IMR-90 (cell line): ENCODE results near the gene MAN2A1. TPM values are rescaled to one million over a fixed set of nuclear protein-coding genes. Genes with fewer than 3 reads are reported as not detected.

ENCODE experiments used
- ATAC-seq: fragments of 200-7000 bp; cut with Tn5 transposase; 2 replicates; pipeline ENCODE4 v1.9.1; 2020; ENCODE audit warnings: low read depth, mild to moderate bottlenecking, moderate library complexity
- BruUV-seq: library from RNA; stranded (reverse); fragments of 400-500 nt; replicated peaks from 2 replicates; lab custom pipeline; 2021; lab: Mats Ljungman, UMichigan
- CTCF ChIA-PET: fragments of 300-600 bp; formaldehyde crosslinking; extraction: SDS; loops from one replicate; lab custom pipeline; 2021; ENCODE audit warnings: antibody characterized with exemption; lab: Yijun Ruan, JAX
- POLR2A ChIA-PET: fragments of 300-600 bp; sonication (Branson Sonifier 250); formaldehyde crosslinking; loops from one replicate; lab custom pipeline; 2022; ENCODE audit warnings: antibody characterized with exemption; ENCODE audit not compliant: unreplicated experiment; lab: Charles Lee
- DNase-seq: peaks from one replicate; pipeline ENCODE4 v3.0.0; 2013
- H2AFZ ChIP-seq: replicated peaks from 2 replicates; pipeline ENCODE3; 2013; ENCODE audit warnings: low read length, mild to moderate bottlenecking; ENCODE audit not compliant: poor library complexity
- H2AK5ac ChIP-seq: 2 replicates; pipeline ENCODE4 v1.6.1; 2013; ENCODE audit warnings: low read depth, low read length, inconsistent platforms
- H2AK9ac ChIP-seq: replicated peaks from 2 replicates; pipeline ENCODE3; 2013; ENCODE audit warnings: mild to moderate bottlenecking, low read depth, low read length, moderate library complexity; ENCODE audit not compliant: poor library complexity
- H2BK120ac ChIP-seq: 2 replicates; pipeline ENCODE4 v1.6.1; 2013; ENCODE audit warnings: low read depth, low read length, inconsistent platforms
- H2BK15ac ChIP-seq: 3 replicates; pipeline ENCODE4 v1.6.1; 2013; ENCODE audit warnings: low read depth, low read length, inconsistent platforms
- H2BK20ac ChIP-seq: 2 replicates; pipeline ENCODE4 v1.6.1; 2013; ENCODE audit warnings: low read depth, mild to moderate bottlenecking, inconsistent platforms, low read length, moderate library complexity
- H2BK5ac ChIP-seq: 2 replicates; pipeline ENCODE4 v1.6.1; 2013; ENCODE audit warnings: mild to moderate bottlenecking, low read depth, low read length, inconsistent platforms; ENCODE audit not compliant: poor library complexity, severe bottlenecking
- H3K14ac ChIP-seq: replicated peaks from 2 replicates; pipeline ENCODE4 v1.6.1; 2013; ENCODE audit warnings: low read depth, low read length, inconsistent platforms
- H3K18ac ChIP-seq: 2 replicates; pipeline ENCODE4 v1.6.1; 2013; ENCODE audit warnings: low read depth, low read length, control low read depth
- H3K23ac ChIP-seq: 2 replicates; pipeline ENCODE4 v1.6.1; 2013; ENCODE audit warnings: low read depth, low read length, inconsistent platforms
- H3K27ac ChIP-seq: 2 replicates; pipeline ENCODE4 v1.5.1; 2013; ENCODE audit warnings: mild to moderate bottlenecking, control low read depth, low read length; ENCODE audit not compliant: insufficient read depth
- H3K27me3 ChIP-seq: 2 replicates; pipeline ENCODE4 v1.6.1; 2013; ENCODE audit warnings: low read length; ENCODE audit not compliant: control insufficient read depth, insufficient read depth
- H3K36me3 ChIP-seq: 2 replicates; pipeline ENCODE4 v1.6.1; 2013; ENCODE audit warnings: low read length, mixed read lengths; ENCODE audit not compliant: control insufficient read depth, insufficient read depth
- H3K4ac ChIP-seq: 2 replicates; pipeline ENCODE4 v1.6.1; 2013; ENCODE audit warnings: low read depth, low read length, inconsistent platforms
- H3K4me1 ChIP-seq: 2 replicates; pipeline ENCODE4 v1.6.1; 2013; ENCODE audit warnings: low read length, mixed read lengths; ENCODE audit not compliant: control insufficient read depth, insufficient read depth
- H3K4me2 ChIP-seq: 2 replicates; pipeline ENCODE4 v1.6.1; 2013; ENCODE audit warnings: low read depth, mild to moderate bottlenecking, control low read depth, low read length, moderate library complexity
- H3K4me3 ChIP-seq: 2 replicates; pipeline ENCODE4 v1.5.1; 2013; ENCODE audit warnings: low read depth, mild to moderate bottlenecking, control low read depth, low read length, moderate library complexity; ENCODE audit not compliant: insufficient read depth
- H3K56ac ChIP-seq: 2 replicates; pipeline ENCODE4 v1.6.1; 2013; ENCODE audit warnings: low read length, inconsistent platforms; ENCODE audit not compliant: insufficient read depth; ENCODE audit errors: extremely low read depth
- H3K79me1 ChIP-seq, 2 experiments: 2 replicates each; pipeline ENCODE4 v1.6.1; 2013; ENCODE audit warnings: low read length in 2 of 2, inconsistent platforms in 1 of 2, low read depth in 1 of 2
- H3K9ac ChIP-seq: 2 replicates; pipeline ENCODE4 v1.6.1; 2013; ENCODE audit warnings: low read depth, low read length, control low read depth
- H3K9me1 ChIP-seq: 2 replicates; pipeline ENCODE4 v1.6.1; 2013; ENCODE audit warnings: low read length, inconsistent platforms; ENCODE audit not compliant: insufficient read depth
- H3K9me3 ChIP-seq: 2 replicates; pipeline ENCODE4 v1.6.1; 2013; ENCODE audit warnings: low read length; ENCODE audit not compliant: control insufficient read depth, insufficient read depth
- H4K20me1 ChIP-seq: 2 replicates; pipeline ENCODE4 v1.6.1; 2013; ENCODE audit warnings: low read length, inconsistent platforms; ENCODE audit not compliant: insufficient read depth
- H4K5ac ChIP-seq: 2 replicates; pipeline ENCODE4 v1.6.1; 2013; ENCODE audit warnings: mild to moderate bottlenecking, low read depth, low read length, control low read depth
- H4K8ac ChIP-seq, 2 experiments: 2 replicates each; pipeline ENCODE4 v1.6.1; 2013; ENCODE audit warnings: low read depth in 2 of 2, low read length in 2 of 2, control low read depth in 1 of 2, inconsistent platforms in 1 of 2
- H4K91ac ChIP-seq: 2 replicates; pipeline ENCODE4 v1.6.1; 2013; ENCODE audit warnings: low read depth, low read length, inconsistent platforms; ENCODE audit not compliant: insufficient read depth
- BHLHE40 ChIP-seq: fragments of 150-350 bp; IDR thresholded peaks from 2 replicates; pipeline ENCODE4 v1.6.1; 2016; ENCODE audit warnings: mild to moderate bottlenecking, low read depth, low read length
- CEBPB ChIP-seq: IDR thresholded peaks from 2 replicates; pipeline ENCODE4 v1.6.1; 2012; ENCODE audit warnings: low read depth, low read length, improper control_type of control experiment
- CHD1 ChIP-seq: IDR thresholded peaks from 2 replicates; pipeline ENCODE4 v1.6.1; 2012; ENCODE audit warnings: low read depth, low read length, improper control_type of control experiment
- CTCF ChIP-seq: conservative IDR thresholded peaks from 2 replicates; pipeline ENCODE4 v1.5.1; 2012; ENCODE audit warnings: mild to moderate bottlenecking, low read depth, low read length, improper control_type of control experiment
- FOS ChIP-seq: fragments of 150-350 bp; IDR thresholded peaks from 2 replicates; pipeline ENCODE4 v1.6.1; 2016; ENCODE audit warnings: low read depth, low read length
- MAFK ChIP-seq: IDR thresholded peaks from 2 replicates; pipeline ENCODE4 v1.6.1; 2012; ENCODE audit warnings: low read depth, low read length, improper control_type of control experiment
- MAZ ChIP-seq: IDR thresholded peaks from 2 replicates; pipeline ENCODE4 v1.6.1; 2012; ENCODE audit warnings: low read depth, mild to moderate bottlenecking, low read length, improper control_type of control experiment, moderate library complexity, borderline replicate concordance
- MXI1 ChIP-seq: IDR thresholded peaks from 2 replicates; pipeline ENCODE4 v1.6.1; 2012; ENCODE audit warnings: low read depth, mild to moderate bottlenecking, low read length, moderate library complexity, borderline replicate concordance
- NFE2L2 ChIP-seq: fragments of 150-350 bp; IDR thresholded peaks from 2 replicates; pipeline ENCODE4 v1.6.1; 2016; ENCODE audit warnings: low read depth, mild to moderate bottlenecking, low read length
- POLR2A ChIP-seq: IDR thresholded peaks from 2 replicates; pipeline ENCODE4 v1.6.1; 2012; ENCODE audit warnings: mild to moderate bottlenecking, low read depth, low read length
- RAD21 ChIP-seq: IDR thresholded peaks from 2 replicates; pipeline ENCODE4 v1.6.1; 2012; ENCODE audit warnings: low read length, improper control_type of control experiment
- RCOR1 ChIP-seq: IDR thresholded peaks from 2 replicates; pipeline ENCODE4 v1.6.1; 2012; ENCODE audit warnings: mild to moderate bottlenecking, low read length, improper control_type of control experiment; ENCODE audit not compliant: insufficient replicate concordance
- RFX5 ChIP-seq: IDR thresholded peaks from 2 replicates; pipeline ENCODE4 v1.8.0; 2012; ENCODE audit warnings: low read depth, mild to moderate bottlenecking, low read length, moderate library complexity
- SMC3 ChIP-seq: fragments of 150-350 bp; IDR thresholded peaks from 2 replicates; pipeline ENCODE4 v1.6.1; 2016; ENCODE audit warnings: low read depth, mild to moderate bottlenecking, antibody characterized with exemption, low read length, moderate library complexity
- dilution Hi-C: fragments of 300-500 bp; cut with HindIII; formaldehyde crosslinking; loops from one replicate; pipeline ENCODE4 v1.14.3; 2018; ENCODE audit warnings: low sequenced_read_pairs; ENCODE audit not compliant: unreplicated experiment
- in situ Hi-C: fragments of 300-500 bp; cut with MboI; formaldehyde crosslinking; loops from 3 replicates; pipeline ENCODE4 v1.14.3; 2019; ENCODE audit warnings: low sequenced_read_pairs, inconsistent platforms, mixed read lengths
- intact Hi-C: fragments of 100-400 bp; cut with micrococcal nuclease; formaldehyde crosslinking; loops from 2 replicates; pipeline ENCODE4 v1.10.0; 2022
- polyA plus RNA-seq, 3 experiments: library from polyadenylated mRNA; depleted of rRNA; stranded (reverse); fragments of >200 nt; gene quantifications; 2 replicates each; pipeline ENCODE4 v1.2.3, GENCODE V29; 2012; ENCODE audit warnings: low replicate concordance in 1 of 3
- total RNA-seq: library from RNA; depleted of rRNA; stranded (reverse); fragments of >200 nt; gene quantifications from 2 replicates; pipeline ENCODE4 v1.2.3, GENCODE V29; 2012
- TF ChIP-seq, protein P1 (sequence below): fragments of 150-350 bp; IDR thresholded peaks from 2 replicates; pipeline ENCODE4 v1.6.1; 2016; ENCODE audit warnings: low read depth, mild to moderate bottlenecking, low read length, moderate library complexity, borderline replicate concordance
- TF ChIP-seq, protein P2 (sequence below): fragments of 150-350 bp; IDR thresholded peaks from 2 replicates; pipeline ENCODE4 v1.6.1; 2017; ENCODE audit warnings: mild to moderate bottlenecking, antibody characterized with exemption, low read length, low read depth

The MAN2A1 gene
- total and polyA plus RNA-seq, 2 of the 4 experiments (the other 2 are of a cell fraction), result 16.4 to 29.6 TPM

GRCh38 chr5:109703166-109703565, 13.4 kb downstream of the MAN2A1 start:
- H3K79me1 ChIP-seq, result peaks cover 30 to 63% of the 10 kb centered on the region in 2 experiments
- no peak overlapping the region for H3K18ac ChIP-seq
- H2AK9ac ChIP-seq, result no peak overlapping the region
- no peaks in the 10 kb centered on the region for H3K36me3 ChIP-seq
- no peak overlapping the region for H3K56ac ChIP-seq
- H3K4ac ChIP-seq, result no peak overlapping the region
- no peak overlapping the region for H2AFZ ChIP-seq
- ATAC-seq (no peak), DNase-seq (no peak)
- no peak overlapping the region for H2BK5ac ChIP-seq
- peaks cover 26% of the 10 kb centered on the region for H4K20me1 ChIP-seq
- no peak overlapping the region for H2AK5ac ChIP-seq
- peaks cover 3% of the 10 kb centered on the region for H3K4me1 ChIP-seq
- no peak overlapping the region for H3K14ac ChIP-seq
- H3K27me3 ChIP-seq, result no peaks in the 10 kb centered on the region
- BruUV-seq, result no TSS peak
- H2BK120ac ChIP-seq, result no peak overlapping the region
- H4K5ac ChIP-seq, result no peak overlapping the region
- H3K9me1 ChIP-seq, result peaks cover 6% of the 10 kb centered on the region; the same call in 1 of the 2 replicates
- no peak overlapping the region for H2BK15ac ChIP-seq
- no peak overlapping the region for H4K91ac ChIP-seq
- in situ Hi-C loops, result no loop called here
- no peak overlapping the region for H2BK20ac ChIP-seq
- no peak overlapping the region for H3K27ac ChIP-seq
- POLR2A ChIA-PET, result no interaction called here
- intact Hi-C loops, result no loop called here
- no peak overlapping the region for H3K4me2 ChIP-seq
- H3K4me3 ChIP-seq, result no peak overlapping the region
- H3K9ac ChIP-seq, result no peak overlapping the region
- no peak overlapping the region for H4K8ac ChIP-seq
- TF ChIP-seq RFX5 (no peak), POLR2A (no peak), MXI1 (no peak), BHLHE40 (no peak), FOS (no peak), RCOR1 (no peak), SMC3 (no peak), RAD21 (no peak), CEBPB (no peak), CTCF (no peak), CHD1 (no peak), MAZ (no peak), MAFK (no peak), NFE2L2 (no peak)
- TF ChIP-seq, protein P1, sequence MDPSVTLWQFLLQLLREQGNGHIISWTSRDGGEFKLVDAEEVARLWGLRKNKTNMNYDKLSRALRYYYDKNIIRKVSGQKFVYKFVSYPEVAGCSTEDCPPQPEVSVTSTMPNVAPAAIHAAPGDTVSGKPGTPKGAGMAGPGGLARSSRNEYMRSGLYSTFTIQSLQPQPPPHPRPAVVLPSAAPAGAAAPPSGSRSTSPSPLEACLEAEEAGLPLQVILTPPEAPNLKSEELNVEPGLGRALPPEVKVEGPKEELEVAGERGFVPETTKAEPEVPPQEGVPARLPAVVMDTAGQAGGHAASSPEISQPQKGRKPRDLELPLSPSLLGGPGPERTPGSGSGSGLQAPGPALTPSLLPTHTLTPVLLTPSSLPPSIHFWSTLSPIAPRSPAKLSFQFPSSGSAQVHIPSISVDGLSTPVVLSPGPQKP, result no peak
- TF ChIP-seq, protein P2, sequence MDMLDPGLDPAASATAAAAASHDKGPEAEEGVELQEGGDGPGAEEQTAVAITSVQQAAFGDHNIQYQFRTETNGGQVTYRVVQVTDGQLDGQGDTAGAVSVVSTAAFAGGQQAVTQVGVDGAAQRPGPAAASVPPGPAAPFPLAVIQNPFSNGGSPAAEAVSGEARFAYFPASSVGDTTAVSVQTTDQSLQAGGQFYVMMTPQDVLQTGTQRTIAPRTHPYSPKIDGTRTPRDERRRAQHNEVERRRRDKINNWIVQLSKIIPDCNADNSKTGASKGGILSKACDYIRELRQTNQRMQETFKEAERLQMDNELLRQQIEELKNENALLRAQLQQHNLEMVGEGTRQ, result no peak
- CTCF ChIA-PET, result no interaction called here
- H3K23ac ChIP-seq, result no peak overlapping the region
- dilution Hi-C loops, result no loop called here
- no peaks in the 10 kb centered on the region for H3K9me3 ChIP-seq
